Neural cell (in vitro differentiated cells): ENCODE measurements around the gene BRSK2. TPM values are rescaled to one million over a fixed set of nuclear protein-coding genes. Genes with fewer than 3 reads are reported as not detected.

Experiments
- H2AFZ ChIP-seq: fragments of 200-600, 300-800 bp; sonication (generic), shearing (Covaris generic); 2 replicates; pipeline ENCODE4 v1.6.0; 2014; ENCODE audit warnings: low read depth, mild to moderate bottlenecking, antibody characterized with exemption, low read length, moderate library complexity
- H3F3A ChIP-seq: fragments of 200-600 bp; shearing (Covaris generic); 2 replicates; pipeline ENCODE4 v1.6.1; 2016; ENCODE audit warnings: mild to moderate bottlenecking, moderate library complexity, mixed read lengths, antibody characterized with exemption, low read length; ENCODE audit not compliant: insufficient read depth, poor library complexity, severe bottlenecking
- H3K27ac ChIP-seq: fragments of 200-600, 300-800 bp; sonication (generic), shearing (Covaris generic); 2 replicates; pipeline ENCODE4 v1.5.1; 2014; ENCODE audit warnings: mild to moderate bottlenecking, low read length, moderate library complexity
- H3K27me3 ChIP-seq: fragments of 300-800, 200-600 bp; sonication (generic), shearing (Covaris generic); 2 replicates; pipeline ENCODE4 v1.6.0; 2014; ENCODE audit warnings: mild to moderate bottlenecking, low read depth, low read length, moderate library complexity; ENCODE audit not compliant: insufficient read depth
- H3K36me3 ChIP-seq: fragments of 300-800, 200-600 bp; sonication (generic), shearing (Covaris generic); 2 replicates; pipeline ENCODE4 v1.5.1; 2014; ENCODE audit warnings: mild to moderate bottlenecking, antibody characterized with exemption, low read length, moderate library complexity; ENCODE audit not compliant: insufficient read depth
- H3K4me2 ChIP-seq: fragments of 300-800, 200-600 bp; sonication (generic), shearing (Covaris generic); 2 replicates; pipeline ENCODE4 v1.6.0; 2014; ENCODE audit warnings: mild to moderate bottlenecking, low read length
- H3K4me3 ChIP-seq: fragments of 300-800, 200-600 bp; sonication (generic), shearing (Covaris generic); 2 replicates; pipeline ENCODE4 v1.5.1; 2014; ENCODE audit warnings: mild to moderate bottlenecking, low read length, moderate library complexity
- H3K79me2 ChIP-seq: fragments of 200-600 bp; shearing (Covaris generic); replicated peaks from 2 replicates; pipeline ENCODE4 v1.6.0; 2014; ENCODE audit warnings: mild to moderate bottlenecking, low read length, moderate library complexity; ENCODE audit not compliant: insufficient read depth
- H3K9ac ChIP-seq: fragments of 300-800, 200-600 bp; sonication (generic), shearing (Covaris generic); 2 replicates; pipeline ENCODE4 v1.6.1; 2016; ENCODE audit warnings: mild to moderate bottlenecking, low read length, mixed read lengths
- H3K9me2 ChIP-seq: fragments of 200-600 bp; shearing (Covaris generic); 2 replicates; pipeline ENCODE4 v1.6.1; 2016; ENCODE audit warnings: mild to moderate bottlenecking, low read length, mixed read lengths; ENCODE audit not compliant: insufficient read depth
- H3K9me3 ChIP-seq: fragments of 200-600, 300-800 bp; sonication (generic), shearing (Covaris generic); 2 replicates; pipeline ENCODE4 v1.6.1; 2016; ENCODE audit warnings: mild to moderate bottlenecking, mixed run types, low read length, moderate library complexity, mixed read lengths
- H4K20me1 ChIP-seq: fragments of 200-600 bp; shearing (Covaris generic); 2 replicates; pipeline ENCODE4 v1.6.1; 2016; ENCODE audit warnings: mild to moderate bottlenecking, mixed run types; ENCODE audit not compliant: insufficient read depth
- EP300 ChIP-seq: fragments of 450-650 bp; conservative IDR thresholded peaks from 2 replicates; pipeline ENCODE4 v1.6.1; 2014; ENCODE audit warnings: antibody characterized with exemption, mild to moderate bottlenecking, moderate library complexity; ENCODE audit not compliant: poor library complexity, severe bottlenecking
- EZH2 ChIP-seq: fragments of 200-600, 300-800 bp; shearing (Covaris generic), sonication (generic); IDR thresholded peaks from 2 replicates; pipeline ENCODE4 v1.6.1; 2014; ENCODE audit warnings: antibody characterized with exemption, low read length, borderline replicate concordance, mild to moderate bottlenecking; ENCODE audit not compliant: insufficient read depth, poor library complexity, severe bottlenecking
- MXI1 ChIP-seq: fragments of 450-650 bp; conservative IDR thresholded peaks from 2 replicates; pipeline ENCODE4 v1.6.1; 2014; ENCODE audit warnings: antibody characterized with exemption, mild to moderate bottlenecking; ENCODE audit not compliant: poor library complexity, severe bottlenecking
- POLR2AphosphoS5 ChIP-seq: IDR thresholded peaks from 2 replicates; pipeline ENCODE4 v1.6.1; 2012
- RAD21 ChIP-seq: fragments of 450-650 bp; conservative IDR thresholded peaks from 2 replicates; pipeline ENCODE4 v1.6.1; 2014; ENCODE audit warnings: antibody characterized with exemption, mild to moderate bottlenecking, moderate library complexity
- REST ChIP-seq: IDR thresholded peaks from 2 replicates; pipeline ENCODE4 v1.6.1; 2012; ENCODE audit warnings: borderline replicate concordance
- SMC3 ChIP-seq: fragments of 450-650 bp; conservative IDR thresholded peaks from 2 replicates; pipeline ENCODE4 v1.6.1; 2014; ENCODE audit warnings: antibody characterized with exemption, mild to moderate bottlenecking, moderate library complexity; ENCODE audit not compliant: poor library complexity
- TAF1 ChIP-seq: IDR thresholded peaks from 2 replicates; pipeline ENCODE4 v1.6.1; 2012; ENCODE audit warnings: low read depth
- polyA plus RNA-seq: library from polyadenylated mRNA; depleted of rRNA; stranded (reverse); fragments of >200 nt; gene quantifications from 2 replicates; pipeline ENCODE4 v1.2.3, GENCODE V29; 2014
- TF ChIP-seq, protein P1 (sequence below): fragments of 450-650 bp; IDR thresholded peaks from 2 replicates; pipeline ENCODE4 v1.5.1; 2014; ENCODE audit warnings: antibody characterized with exemption, mild to moderate bottlenecking, moderate library complexity; ENCODE audit not compliant: poor library complexity, severe bottlenecking

BRSK2 gene
- polyA plus RNA-seq, 1 donor from 2014 or later: 47.5 TPM

DNA sequence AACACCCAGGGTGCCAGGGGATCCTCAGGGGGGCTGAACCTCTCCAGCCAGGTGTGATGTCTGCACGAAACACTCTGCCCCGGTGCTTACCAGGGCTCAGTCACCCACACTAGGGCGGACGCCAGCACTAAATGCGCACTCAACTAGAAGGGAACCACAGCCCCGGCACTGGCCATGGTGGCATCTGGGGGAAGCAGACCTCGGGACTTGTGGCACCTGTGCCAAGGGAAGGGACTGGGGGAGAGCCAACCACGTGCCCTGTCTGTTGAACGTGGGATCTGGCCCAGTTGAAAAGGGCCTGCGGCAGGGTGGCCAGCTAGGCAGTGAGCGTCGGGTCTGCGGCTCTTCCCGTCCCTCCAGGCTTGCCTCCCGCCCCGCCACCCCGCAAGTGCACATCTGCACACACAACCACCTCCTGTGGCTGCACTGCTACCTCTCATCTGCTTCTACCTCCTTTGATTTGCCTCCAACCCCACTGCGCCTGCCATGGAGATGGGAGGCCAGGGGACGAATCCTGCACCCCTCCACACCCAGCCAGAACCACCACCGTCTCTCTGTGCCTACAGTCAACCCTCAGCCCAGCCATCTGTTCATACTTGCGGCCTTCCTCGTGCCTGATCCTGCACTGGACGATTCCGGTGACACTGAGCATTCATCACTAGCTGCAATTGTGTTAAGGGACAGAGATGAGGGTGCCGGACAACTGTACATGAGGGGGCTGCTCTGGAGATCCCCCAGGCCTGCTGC is 111.9 kb downstream of the BRSK2 start:
- Histone ChIP-seq H3K4me3 (no peak overlapping the region), H3K9me2 (no peaks in the 10 kb centered on the region), H4K20me1 (no peaks in the 10 kb centered on the region), H2AFZ (no peak overlapping the region), H3F3A (no peaks in the 10 kb centered on the region), H3K36me3 (no peaks in the 10 kb centered on the region), H3K9me3 (no peaks in the 10 kb centered on the region), H3K4me2 (no peak overlapping the region), H3K79me2 (no peaks in the 10 kb centered on the region), H3K27me3 (no peaks in the 10 kb centered on the region), H3K27ac (no peak overlapping the region), H3K9ac (no peak overlapping the region)
- no peak for TF ChIP-seq RAD21
- no peak for TF ChIP-seq TAF1
- no peak for TF ChIP-seq SMC3
- TF ChIP-seq EZH2: no peak
- no peak for TF ChIP-seq REST

DNA sequence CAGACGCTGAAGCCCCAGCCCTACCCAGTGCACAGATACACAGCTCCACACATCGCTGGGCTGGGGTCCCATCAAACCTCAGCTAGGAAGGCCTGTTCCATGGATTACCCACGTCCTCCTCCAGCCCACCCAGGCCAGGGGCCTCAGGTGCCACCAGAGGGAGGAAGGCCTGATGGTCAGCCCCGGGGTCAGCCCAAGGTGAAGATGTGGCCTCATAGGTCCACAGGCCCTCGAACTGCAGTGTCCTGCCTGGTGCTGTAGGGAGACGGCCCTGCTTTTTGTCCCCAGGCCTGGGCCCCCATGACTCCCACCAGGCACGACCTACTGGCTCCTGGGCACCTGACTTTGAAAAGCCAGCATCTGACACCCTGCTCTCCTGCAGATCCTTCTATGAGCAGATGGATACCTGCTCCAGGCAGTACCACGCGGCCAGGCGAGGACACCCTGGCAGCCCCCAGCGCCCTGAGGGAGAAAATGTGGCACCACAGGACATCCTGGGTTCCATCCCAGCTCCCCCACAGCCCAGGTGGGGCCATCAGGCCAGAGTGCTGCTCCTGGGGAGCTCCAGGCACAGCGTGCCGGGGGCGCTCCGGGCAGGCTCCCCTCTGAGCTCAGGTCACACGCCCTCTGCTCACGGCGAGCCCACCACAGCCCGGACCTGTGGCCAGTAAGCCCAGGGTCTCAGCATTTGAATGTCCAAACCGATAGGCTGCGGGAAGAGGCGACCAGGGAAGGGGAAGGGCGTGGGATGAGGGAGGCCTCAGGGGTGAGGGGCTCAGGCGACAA is 112.6 kb downstream of the BRSK2 start:
- no peak overlapping the region for H3K4me3 ChIP-seq
- no peaks in the 10 kb centered on the region for H4K20me1 ChIP-seq
- no peak overlapping the region for H2AFZ ChIP-seq
- TF ChIP-seq, protein P1, sequence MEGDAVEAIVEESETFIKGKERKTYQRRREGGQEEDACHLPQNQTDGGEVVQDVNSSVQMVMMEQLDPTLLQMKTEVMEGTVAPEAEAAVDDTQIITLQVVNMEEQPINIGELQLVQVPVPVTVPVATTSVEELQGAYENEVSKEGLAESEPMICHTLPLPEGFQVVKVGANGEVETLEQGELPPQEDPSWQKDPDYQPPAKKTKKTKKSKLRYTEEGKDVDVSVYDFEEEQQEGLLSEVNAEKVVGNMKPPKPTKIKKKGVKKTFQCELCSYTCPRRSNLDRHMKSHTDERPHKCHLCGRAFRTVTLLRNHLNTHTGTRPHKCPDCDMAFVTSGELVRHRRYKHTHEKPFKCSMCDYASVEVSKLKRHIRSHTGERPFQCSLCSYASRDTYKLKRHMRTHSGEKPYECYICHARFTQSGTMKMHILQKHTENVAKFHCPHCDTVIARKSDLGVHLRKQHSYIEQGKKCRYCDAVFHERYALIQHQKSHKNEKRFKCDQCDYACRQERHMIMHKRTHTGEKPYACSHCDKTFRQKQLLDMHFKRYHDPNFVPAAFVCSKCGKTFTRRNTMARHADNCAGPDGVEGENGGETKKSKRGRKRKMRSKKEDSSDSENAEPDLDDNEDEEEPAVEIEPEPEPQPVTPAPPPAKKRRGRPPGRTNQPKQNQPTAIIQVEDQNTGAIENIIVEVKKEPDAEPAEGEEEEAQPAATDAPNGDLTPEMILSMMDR: no peak
- no peak for TF ChIP-seq SMC3
- TF ChIP-seq POLR2AphosphoS5: no peak
- TF ChIP-seq TAF1: no peak
- TF ChIP-seq EZH2: no peak
- TF ChIP-seq EP300: no peak
- no peak for TF ChIP-seq MXI1
- TF ChIP-seq RAD21: no peak
- H3K27ac ChIP-seq: no peak overlapping the region
- H3K9me3 ChIP-seq: no peaks in the 10 kb centered on the region
- no peaks in the 10 kb centered on the region for H3K9me2 ChIP-seq
- H3K9ac ChIP-seq: no peak overlapping the region
- H3K27me3 ChIP-seq: no peaks in the 10 kb centered on the region
- no peaks in the 10 kb centered on the region for H3K36me3 ChIP-seq
- H3K4me2 ChIP-seq: no peak overlapping the region
- H3K79me2 ChIP-seq: no peaks in the 10 kb centered on the region
- H3F3A ChIP-seq: no peaks in the 10 kb centered on the region
